Measurements from ENCODE around the gene AFAP1.
A peak's percentile ranks its signal among the peaks of the same experiment; 100 is the strongest.

The AFAP1 gene

DNA sequence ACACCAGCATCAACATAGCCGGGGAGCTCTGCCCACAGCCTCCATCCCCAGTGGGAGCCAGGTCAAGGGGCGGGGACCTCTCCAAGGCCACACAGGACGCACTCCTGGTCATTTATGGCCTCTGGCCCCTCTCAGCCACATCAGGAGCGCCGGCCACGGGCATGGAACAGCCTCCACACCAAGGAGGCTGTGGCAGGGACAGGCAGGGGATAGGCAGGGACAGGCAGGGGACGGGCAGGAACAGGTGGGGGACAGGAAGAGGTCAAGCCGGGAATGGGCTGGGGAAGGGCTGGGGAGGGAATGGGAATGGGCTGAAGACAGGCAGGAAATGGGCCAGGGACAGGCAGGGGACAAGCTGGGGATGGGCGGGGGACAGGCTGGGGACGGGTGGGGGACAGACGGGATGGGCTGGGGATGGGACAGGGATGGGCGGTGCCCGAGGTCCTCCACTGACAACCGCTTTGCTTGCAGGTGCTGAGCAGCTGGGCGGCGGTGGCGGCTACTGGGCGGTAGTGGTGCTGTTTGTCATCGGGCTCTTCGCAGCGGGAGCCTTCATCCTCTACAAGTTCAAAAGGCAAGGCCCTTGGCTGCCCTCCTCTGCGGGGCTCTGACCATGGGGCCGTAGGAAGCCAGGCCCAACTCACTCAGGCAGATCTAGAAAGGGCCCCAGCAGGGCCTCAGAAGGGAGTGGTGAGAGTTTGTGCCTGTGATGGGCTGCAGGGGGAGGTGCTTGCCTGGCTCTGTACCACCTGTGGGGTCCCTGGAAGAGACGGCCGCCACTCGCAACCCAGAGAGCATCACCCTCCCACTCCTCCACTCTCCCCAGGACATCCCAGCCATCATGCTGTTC lies 205.6 kb downstream of the AFAP1 start:
- no peak for DNase-seq

DNA sequence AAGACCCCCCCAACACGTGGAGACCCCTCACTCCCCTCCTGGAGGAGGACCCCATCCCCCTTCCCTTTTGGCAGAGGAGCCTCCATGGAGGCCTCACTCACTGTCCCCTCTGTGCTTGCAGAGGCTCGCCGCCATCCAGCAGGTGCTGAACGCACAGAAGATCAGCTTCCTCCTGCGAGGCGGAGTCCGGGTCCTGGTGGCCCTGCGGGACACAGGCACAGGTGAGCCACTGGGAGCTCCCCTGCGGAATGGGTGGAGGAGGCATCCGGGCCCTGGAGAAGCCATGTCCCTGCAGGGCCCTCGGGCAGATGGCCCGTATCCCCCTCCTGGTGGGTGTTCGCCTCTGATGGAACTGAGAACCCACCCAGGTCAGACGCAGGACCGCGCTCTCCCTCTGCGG lies 206.5 kb downstream of the AFAP1 start:
- DNase-seq, result no peak

- DNase-seq, result no peak
Observed at GRCh38 chr4:7732263-7732662, 207.4 kb downstream of the AFAP1 start.

- DNase-seq, result no peak
Observed at GRCh38 chr4:7731437-7731836, 208.2 kb downstream of the AFAP1 start.

DNA sequence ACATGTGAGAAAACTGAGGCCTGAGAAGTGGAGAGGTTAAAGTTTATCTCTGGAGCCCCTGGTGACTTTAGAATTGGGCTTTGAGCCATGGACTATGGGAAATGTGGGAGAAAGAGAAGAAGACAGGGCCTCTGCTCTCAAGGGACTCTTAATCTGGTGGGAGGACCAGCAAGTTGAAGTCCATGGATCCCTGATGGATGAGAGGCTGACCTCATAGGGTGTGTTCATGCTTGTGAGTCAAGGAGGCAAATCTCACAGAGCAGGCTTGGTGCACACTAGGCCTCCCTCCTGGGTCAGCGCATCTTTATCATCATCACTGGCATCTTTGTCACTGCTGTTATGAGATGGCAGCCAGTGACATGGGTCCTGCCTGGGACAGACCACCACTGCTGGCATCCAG lies 211.9 kb downstream of the AFAP1 start:
- DNase-seq, result no peak

GRCh38 chr4:7726665-7727413 lies 212.8 kb downstream of the AFAP1 start:
- no peak for DNase-seq

DNA sequence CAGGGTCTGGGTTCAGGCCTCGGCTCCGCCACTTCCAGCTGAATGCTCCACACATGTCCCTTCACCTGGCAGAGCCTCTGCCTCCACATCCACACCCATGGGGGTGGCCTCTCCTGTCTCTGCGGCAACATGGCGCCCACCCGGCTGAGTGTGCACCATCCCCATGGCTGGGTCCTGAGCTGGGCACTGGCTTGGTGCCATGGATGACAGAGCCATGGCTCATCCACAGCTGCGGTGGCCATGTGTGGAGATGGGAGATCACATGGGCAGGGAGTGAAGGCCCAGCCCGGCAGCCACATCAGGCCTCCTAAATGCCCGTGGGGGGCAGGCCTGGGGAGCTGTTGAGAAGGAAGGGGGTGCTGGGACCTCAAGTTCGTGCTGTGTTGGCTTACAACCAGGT lies 213.7 kb downstream of the AFAP1 start:
- DNase-seq, result no peak

GRCh38 chr4:7723625-7724024 lies 216.0 kb downstream of the AFAP1 start:
- DNase-seq, result no peak

DNA sequence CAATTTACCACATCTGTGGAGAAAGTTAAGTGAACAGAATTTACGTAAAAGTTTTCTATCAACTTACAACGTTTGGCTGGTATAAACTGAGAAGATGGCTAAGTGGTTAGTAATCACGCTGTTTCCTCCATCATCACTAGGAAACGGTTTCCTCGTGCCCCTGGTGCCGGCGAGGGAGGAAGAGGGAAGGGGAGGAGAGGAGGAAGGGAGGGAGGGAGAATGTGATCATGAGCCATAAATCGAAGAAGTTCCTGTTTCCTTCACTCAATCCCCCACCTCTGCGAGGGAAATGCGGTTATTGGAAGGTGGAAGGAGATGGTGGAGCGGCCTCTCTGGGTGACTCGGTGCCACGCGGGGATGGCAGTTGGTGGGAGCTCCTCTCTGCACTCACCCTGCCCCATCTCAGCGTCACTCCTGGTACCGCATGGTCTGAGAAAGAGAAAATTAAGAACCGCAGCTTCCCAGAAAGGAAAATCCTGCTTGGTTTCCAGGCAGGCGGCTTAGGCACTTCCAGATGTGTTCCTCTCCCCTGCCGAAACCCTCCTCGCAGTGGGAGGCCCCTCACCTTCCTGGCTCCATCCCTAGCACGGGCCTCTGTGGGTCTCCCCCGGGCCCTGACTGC lies 216.8 kb downstream of the AFAP1 start:
- peak in 1 of 2 donors; percentile 18 for DNase-seq

DNA sequence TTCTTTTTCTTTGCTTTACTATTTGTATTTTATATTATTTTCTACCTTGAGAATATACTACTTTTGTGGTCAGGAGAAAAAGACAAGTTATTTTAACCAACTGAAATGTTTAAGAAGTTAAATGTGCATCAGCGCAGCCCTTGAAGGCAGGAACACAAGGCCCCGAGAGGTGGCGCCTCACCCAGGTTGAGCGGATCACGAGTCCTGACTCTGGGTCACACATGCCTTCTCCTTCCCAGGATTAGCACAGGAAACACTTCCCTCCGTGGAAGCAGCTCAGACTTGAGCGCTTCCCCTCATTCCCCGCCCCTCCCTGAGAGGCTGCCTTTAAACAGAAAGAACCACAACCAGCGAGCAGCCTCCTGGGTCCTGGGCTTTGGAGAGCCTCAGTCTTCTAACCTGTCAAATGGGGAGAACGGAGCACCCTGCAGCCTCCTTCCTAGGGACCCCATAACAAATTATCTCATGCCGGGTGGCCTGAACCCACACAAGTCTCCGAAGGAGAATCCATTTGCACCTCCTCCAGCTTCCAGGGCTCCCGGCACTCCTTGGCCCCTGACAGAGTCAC lies 217.6 kb downstream of the AFAP1 start:
- DNase-seq, result no peak

DNA sequence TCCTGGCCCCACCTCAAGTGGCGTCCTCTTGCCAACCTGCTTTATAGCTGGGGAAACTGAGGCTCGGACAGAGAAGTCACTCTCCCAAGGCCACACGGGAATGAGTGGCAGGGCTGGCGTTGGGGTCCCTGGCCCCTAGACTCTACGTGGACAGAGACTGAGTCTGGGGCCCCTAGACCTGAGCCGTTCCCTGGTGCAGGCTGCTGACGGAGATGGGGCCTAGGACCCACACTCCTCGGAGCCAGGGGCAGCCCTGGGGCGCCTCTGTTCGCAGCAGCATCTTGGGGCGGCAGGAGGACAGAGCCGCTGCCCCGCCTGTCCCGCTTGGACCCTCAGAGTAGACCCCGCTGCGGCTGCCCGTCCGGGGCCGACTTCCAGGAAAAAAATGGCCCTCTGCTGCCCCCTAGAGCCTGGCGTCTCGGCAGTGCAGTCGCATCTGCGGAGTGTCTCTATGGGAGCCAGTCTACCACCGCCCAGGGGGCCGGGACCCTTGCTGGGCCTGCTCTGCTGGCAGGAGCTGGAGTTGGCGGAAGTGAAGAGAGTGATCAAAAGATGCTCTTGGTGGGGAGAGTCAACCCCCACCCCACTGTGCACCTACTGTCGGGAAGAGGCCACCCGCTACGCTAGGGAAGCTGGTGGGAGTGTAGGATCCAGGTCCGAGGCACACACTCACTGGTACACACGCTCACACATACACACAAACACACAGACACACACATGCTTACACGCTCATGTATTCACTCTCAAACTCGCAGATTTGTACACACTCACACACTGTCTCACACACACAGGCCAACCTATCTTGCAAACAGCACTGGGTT lies 220.1 kb downstream of the AFAP1 start:
- peak; percentile 24 to 53 for DNase-seq

GRCh38 chr4:7717946-7718490 lies 221.6 kb downstream of the AFAP1 start:
- no peak for DNase-seq

GRCh38 chr4:7717161-7717560 lies 222.5 kb downstream of the AFAP1 start:
- no peak for DNase-seq

- DNase-seq, result peak; percentile 57 to 58
Observed at GRCh38 chr4:7716010-7716721, 223.5 kb downstream of the AFAP1 start.

GRCh38 chr4:7715271-7716009 lies 224.2 kb downstream of the AFAP1 start:
- peak in 1 of 2 donors; percentile 31 for DNase-seq

DNA sequence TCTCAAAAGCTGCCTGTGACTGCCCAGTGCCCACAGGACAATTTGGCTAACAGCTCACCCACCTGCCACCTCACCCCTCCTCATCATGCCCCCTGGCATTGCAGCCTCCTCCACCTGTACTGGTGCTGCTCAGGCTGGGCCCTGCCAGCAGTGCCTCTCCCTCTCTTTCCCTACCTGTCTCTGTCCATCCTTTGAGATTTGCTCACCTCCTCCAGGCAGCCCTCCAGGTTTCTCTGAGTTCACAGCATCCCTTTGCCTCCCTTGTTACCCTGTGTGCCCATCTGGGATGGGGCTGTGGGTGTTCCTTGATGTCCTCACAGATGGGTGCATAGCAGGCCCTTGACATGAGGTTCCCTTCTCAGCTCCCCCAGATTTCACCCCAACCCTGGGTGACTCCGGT lies 224.9 kb downstream of the AFAP1 start:
- DNase-seq, result no peak

DNA sequence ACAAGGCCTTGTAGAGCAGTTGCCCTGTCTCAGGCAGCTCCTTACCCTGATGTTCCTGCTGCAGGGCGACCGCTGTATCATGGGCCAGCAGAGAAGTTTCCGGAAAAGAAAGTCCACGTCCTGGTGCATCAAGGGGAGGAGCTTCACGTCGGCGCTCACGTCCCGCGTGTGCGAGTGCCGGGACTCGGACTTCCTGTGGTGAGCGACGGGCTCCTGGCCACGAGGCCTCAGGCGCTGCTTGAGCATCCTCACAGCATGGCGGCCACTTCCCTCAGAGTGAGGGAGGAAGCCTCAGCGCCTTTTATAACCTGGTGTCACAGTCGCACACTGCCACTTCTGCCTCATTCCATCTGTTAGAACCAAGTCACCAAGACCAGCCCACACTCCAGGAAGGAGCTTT lies 225.5 kb downstream of the AFAP1 start:
- no peak for DNase-seq

DNA sequence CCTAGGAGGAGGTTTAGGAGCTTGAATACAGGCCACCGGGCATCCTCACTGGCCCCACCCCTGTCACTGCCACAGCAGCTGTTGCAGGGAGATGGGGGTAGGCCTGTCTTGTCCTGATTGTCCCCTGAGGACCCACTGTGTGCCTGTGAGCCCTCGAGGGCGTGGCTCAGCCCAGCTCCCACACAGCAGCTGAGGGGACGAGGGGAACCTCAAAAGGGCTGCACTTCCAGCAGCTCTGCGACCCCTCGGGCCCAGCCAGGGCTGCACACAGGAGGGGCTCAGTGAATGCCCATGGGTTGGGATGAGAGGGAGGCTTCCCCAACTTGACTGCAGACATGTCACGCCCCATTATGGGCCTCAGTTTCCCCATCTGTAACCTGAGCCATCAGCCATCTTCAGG lies 225.9 kb downstream of the AFAP1 start:
- no peak for DNase-seq

DNA sequence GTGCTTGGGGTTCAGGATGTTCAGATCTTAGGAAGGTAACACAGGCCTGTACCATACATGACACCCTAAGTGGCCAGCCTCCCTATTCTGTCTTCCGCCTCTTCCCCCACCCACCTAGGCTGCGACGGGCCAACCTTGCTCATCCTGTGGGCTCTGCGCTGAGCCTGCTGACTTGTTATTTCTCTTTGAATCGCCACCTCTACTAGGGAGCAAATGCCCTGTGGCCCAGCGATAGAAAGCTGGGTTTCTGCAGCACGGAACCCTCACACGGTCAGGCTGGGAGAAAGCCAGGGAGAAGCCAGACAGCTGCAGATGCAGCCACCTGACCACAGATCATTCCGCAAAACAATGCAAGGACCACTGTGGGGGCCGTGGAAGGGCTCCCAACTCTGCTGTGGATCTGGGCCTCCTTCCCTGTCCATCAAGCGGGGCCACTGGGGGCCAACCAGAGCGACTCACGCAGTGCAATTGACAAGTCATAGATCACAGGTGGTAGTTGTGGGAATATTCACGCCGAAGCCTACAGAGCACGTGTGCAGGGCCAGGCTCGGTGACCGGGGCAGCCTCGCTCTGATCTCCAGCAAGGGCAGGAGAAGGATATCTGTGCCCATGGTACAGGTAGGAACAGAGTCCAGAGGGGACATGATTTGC lies 227.5 kb downstream of the AFAP1 start:
- no peak for DNase-seq

Measured in inflammatory macrophage (primary cell).